Loucy (cell line): ENCODE results near the gene CACNA1C.

Source experiments
- EZH2phosphoT487 ChIP-seq: fragments of 200-600 bp; IDR thresholded peaks from 2 replicates; pipeline ENCODE4 v1.6.1; 2018; ENCODE audit warnings: antibody characterized with exemption, mild to moderate bottlenecking, moderate library complexity, borderline replicate concordance
- TF ChIP-seq, protein P1 (sequence below): fragments of 200-600 bp; sonication (generic); conservative IDR thresholded peaks from 2 replicates; pipeline ENCODE4 v1.5.1; 2014; ENCODE audit warnings: mild to moderate bottlenecking, antibody characterized with exemption, low read length

DNA sequence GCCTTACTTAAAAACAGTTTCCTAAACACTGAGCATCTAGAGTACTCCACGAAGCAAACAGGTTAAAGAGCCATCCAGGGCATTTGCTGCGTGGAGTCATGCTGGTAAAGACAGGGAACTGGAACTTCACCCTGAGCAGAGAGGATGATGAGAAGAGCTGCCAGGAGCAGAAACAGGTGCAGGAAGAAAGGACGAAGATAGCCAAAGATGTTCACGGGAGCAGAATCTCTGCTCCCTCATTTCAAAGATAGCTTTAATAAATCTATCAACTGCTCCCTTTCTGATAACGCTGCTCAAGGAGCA, 461.2 kb downstream of the CACNA1C start:
- TF ChIP-seq, protein P1, sequence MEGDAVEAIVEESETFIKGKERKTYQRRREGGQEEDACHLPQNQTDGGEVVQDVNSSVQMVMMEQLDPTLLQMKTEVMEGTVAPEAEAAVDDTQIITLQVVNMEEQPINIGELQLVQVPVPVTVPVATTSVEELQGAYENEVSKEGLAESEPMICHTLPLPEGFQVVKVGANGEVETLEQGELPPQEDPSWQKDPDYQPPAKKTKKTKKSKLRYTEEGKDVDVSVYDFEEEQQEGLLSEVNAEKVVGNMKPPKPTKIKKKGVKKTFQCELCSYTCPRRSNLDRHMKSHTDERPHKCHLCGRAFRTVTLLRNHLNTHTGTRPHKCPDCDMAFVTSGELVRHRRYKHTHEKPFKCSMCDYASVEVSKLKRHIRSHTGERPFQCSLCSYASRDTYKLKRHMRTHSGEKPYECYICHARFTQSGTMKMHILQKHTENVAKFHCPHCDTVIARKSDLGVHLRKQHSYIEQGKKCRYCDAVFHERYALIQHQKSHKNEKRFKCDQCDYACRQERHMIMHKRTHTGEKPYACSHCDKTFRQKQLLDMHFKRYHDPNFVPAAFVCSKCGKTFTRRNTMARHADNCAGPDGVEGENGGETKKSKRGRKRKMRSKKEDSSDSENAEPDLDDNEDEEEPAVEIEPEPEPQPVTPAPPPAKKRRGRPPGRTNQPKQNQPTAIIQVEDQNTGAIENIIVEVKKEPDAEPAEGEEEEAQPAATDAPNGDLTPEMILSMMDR = no peak
- no peak for TF ChIP-seq EZH2phosphoT487
